ENCODE measurements around the gene SNX17.

The SNX17 gene

DNA sequence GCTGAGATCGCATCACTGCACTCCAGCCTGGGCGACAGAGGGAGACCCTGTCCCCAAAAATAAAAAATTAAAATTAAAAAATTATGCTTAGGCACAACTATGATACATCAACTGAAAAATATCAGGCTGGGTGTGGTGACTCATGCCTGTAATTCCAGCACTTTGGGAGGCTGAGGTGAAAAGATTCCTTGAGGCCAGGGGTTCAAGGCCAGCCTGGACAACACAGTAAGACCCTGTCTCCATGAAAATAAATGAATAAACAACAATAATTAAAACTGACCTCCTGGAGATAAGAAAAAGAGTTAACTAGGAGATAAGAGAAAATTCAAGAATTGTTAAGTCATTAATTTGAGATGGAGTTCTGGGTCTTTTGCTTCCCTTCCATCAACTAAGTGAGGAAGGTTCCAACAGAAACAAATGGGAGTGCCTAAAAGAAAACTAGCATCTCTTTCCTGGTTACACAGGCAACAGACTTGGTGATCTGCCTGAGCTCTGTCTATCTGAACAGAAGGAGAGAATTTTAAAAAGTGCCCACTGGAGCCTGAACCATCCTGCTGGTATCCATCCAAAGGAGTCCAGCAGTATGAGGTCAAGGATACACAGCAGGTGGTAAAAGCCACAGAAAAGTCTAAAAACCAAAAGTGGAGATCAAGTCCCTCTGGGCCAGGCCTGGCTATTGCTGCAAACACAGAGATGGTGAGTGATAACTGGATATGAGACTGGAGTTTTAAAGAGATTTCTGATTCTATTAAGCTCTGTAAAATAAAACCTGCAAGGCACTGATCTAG is 30.1 kb downstream of the SNX17 start:
- no peak overlapping the region for H3K4me3 ChIP-seq (replicated peaks; ENCODE audit: low read depth, low read length)
- no peaks in the 10 kb centered on the region; the same call in 1 of the 2 replicates for H3K36me3 ChIP-seq (ENCODE audit: control insufficient read depth, insufficient read depth, low read length)
- no peaks in the 10 kb centered on the region for H3K27me3 ChIP-seq (replicated peaks; ENCODE audit: control insufficient read depth, insufficient read depth, low read length)
- DNase-seq (ENCODE audit: extremely low read depth, insufficient read length) = no peak
- no peak for TF ChIP-seq CTCF (IDR thresholded peaks at IDR 0.05; ENCODE audit: insufficient read depth, low read length, poor library complexity, severe bottlenecking)

DNA sequence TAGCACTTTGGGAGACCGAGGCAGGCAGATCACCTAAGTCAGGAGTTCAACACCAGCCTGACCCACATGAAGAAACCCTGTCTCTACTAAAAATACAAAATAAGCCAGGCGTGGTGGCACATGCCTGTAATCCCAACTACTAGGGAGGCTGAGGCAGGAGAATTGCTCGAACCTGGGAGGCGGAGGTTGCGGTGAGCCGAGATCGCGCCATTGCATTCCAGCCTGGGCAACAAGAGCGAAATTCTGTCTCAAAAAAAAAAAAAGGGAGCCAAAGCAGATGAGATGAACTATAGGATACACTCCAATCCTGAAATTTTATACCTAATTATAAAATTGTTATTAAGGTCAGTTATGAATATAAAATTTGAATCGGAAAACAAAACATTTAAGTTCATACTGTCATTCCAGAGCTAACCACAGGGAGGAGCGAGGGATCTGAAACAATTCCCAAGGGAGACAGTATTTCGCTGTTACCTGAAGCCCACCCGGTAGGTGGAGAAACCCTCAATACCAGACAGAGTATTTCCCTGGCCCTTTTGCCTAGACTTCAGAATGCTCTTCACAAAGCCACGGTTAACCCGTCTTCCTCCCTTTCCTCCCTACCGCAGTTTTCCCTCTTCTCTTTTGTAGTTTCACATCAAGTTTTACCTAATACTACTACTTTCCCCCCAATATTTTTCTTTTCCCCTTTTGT is 37.5 kb downstream of the SNX17 start:
- H3K27me3 ChIP-seq (replicated peaks; ENCODE audit: control insufficient read depth, insufficient read depth, low read length) = no peaks in the 10 kb centered on the region
- peak overlapping the region; percentile 97 for H3K4me3 ChIP-seq (replicated peaks; ENCODE audit: low read depth, low read length)
- peak; percentile 33 for TF ChIP-seq CTCF (IDR thresholded peaks at IDR 0.05; ENCODE audit: insufficient read depth, low read length, poor library complexity, severe bottlenecking)
- H3K36me3 ChIP-seq (ENCODE audit: control insufficient read depth, insufficient read depth, low read length) = no peaks in the 10 kb centered on the region; the same call in 1 of the 2 replicates
- DNase-seq (ENCODE audit: extremely low read depth, insufficient read length) = no peak

GRCh38 chr2:27408601-27409320 is 38.3 kb downstream of the SNX17 start:
- TF ChIP-seq CTCF (IDR thresholded peaks at IDR 0.05; ENCODE audit: insufficient read depth, low read length, poor library complexity, severe bottlenecking) = no peak
- Histone ChIP-seq H3K36me3 (ENCODE audit: control insufficient read depth, insufficient read depth, low read length) (no peaks in the 10 kb centered on the region; the same call in 1 of the 2 replicates), H3K27me3 (replicated peaks; ENCODE audit: control insufficient read depth, insufficient read depth, low read length) (no peaks in the 10 kb centered on the region), H3K4me3 (replicated peaks; ENCODE audit: low read depth, low read length) (peak overlapping the region; percentile 97)
- DNase-seq (ENCODE audit: extremely low read depth, insufficient read length) = no peak

DNA sequence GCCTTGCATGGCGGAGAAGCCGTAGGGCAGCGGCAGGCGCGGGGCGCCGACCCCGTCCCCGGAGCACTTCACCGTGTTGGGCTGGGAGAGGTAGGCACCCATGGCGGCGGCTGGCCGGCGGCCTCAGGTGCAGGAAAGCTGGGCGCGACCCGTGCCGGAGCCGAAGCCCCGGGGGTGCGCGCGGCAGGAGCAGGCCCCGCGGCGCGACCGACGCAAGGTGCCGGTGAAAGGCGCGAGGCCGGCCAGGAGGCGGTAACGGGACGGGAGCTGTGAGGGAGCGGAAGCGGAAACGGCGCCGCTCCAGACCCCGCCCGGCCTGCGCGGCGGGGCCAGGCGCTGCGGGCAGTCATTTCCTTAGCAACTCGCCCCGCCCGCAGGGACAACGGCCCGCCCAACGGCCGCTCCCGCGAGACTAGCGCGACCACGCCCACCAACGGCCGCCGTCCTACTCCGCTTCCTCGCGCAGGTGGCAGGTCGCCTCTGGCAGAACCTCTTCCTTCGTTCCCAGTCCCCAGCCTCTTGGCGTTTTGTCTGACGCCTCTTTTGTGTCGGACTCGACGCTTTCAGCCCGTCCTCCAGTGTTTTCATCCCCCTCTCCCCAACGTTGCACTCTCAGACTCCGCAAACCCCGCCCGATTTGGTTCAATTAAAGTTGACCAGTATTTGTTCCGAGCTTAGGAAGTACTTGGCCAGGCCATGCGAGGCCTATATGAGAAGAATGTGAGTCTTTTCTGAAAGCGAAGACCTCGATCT is 39.1 kb downstream of the SNX17 start, which contains the start of gene PPM1G:
PPM1G (minus strand) TSS at position 271 of the 753 bp plus-strand sequence; CDS start at position 102, 169 bp downstream.
- no peak for TF ChIP-seq CTCF (IDR thresholded peaks at IDR 0.05; ENCODE audit: insufficient read depth, low read length, poor library complexity, severe bottlenecking)
- peak; percentile 99 for DNase-seq (ENCODE audit: extremely low read depth, insufficient read length)
- Histone ChIP-seq H3K4me3 (replicated peaks; ENCODE audit: low read depth, low read length) (peak within 1 kb of the TSS; percentile 97), H3K27me3 (replicated peaks; ENCODE audit: control insufficient read depth, insufficient read depth, low read length) (no peaks in the 10 kb centered on the region), H3K36me3 (ENCODE audit: control insufficient read depth, insufficient read depth, low read length) (no peaks in the 10 kb centered on the region; the same call in 1 of the 2 replicates)

DNA sequence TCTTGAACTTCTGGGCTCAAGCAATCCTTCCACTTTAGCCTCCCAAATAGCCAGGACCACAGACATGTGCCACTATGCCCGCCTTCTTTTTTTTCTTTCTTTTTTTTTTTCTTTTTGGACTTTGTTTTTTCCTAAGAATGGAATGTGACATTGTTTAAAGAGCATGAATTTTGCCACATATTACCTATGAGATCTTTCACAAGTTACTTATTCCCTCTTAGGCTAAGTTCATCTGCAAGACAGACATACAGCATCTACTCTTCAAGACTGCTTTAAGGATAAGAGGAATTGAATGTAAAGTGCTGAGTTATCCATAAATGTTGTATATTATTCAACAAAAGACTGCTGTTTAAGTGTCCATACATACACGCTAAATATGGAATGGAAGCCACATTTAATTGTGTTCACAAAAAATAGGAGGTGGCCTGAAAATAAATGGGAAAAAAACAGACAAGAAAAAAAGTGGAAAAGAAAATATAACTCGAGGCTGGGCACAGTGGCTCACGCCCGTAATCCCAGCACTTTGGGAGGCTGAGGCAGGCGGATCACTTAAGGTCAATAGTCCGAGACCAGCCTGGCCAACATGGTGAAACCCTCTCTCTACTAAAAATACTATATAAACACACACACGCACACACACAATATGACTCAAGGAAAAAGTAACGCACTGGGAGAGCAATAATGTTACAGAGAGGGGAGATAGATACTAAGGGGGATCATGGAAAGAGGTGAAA is 42.2 kb downstream of the SNX17 start:
- Histone ChIP-seq H3K27me3 (replicated peaks; ENCODE audit: control insufficient read depth, insufficient read depth, low read length) (no peaks in the 10 kb centered on the region), H3K36me3 (ENCODE audit: control insufficient read depth, insufficient read depth, low read length) (no peaks in the 10 kb centered on the region), H3K4me3 (replicated peaks; ENCODE audit: low read depth, low read length) (no peak overlapping the region)
- no peak for DNase-seq (ENCODE audit: extremely low read depth, insufficient read length)
- TF ChIP-seq CTCF (IDR thresholded peaks at IDR 0.05; ENCODE audit: insufficient read depth, low read length, poor library complexity, severe bottlenecking) = no peak
